ENCODE data around the gene FOXI2. TPM values are rescaled to one million over a fixed set of nuclear protein-coding genes. Genes with fewer than 3 reads are reported as not detected.
A peak's percentile ranks its signal among the peaks of the same experiment; 100 is the strongest.

The FOXI2 gene
- 1 to 10 TPM in 1 of 4 donors, under 1 TPM in 3; 0.12 to 1.5 (median 0.56) TPM for total RNA-seq

- WGBS, 2 donors: 3% methylated on average over 17 of the region's 66 CpGs; no CpG with 5 or more reads in 1 of the 2 donors
- DNase-seq: no peak
- TF ChIP-seq POLR2A (IDR thresholded peaks at IDR 0.05): no peak
- no peak for TF ChIP-seq CTCF (IDR thresholded peaks at IDR 0.05)
- Histone ChIP-seq H3K27me3 (peaks cover 0 to 83% (median 1%) of the 10 kb centered on the region in 4 donors), H3K9me3 (no peaks in the 10 kb centered on the region), H3K4me1 (peaks cover 12 to 47% (median 21%) of the 10 kb centered on the region in 3 donors), H3K36me3 (no peaks in the 10 kb centered on the region), H3K27ac (peak within 1 kb of the TSS in 1 of 4 donors; percentile 75), H3K4me3 (peak within 1 kb of the TSS; percentile 27 to 58 (median 42))
- intact Hi-C loops (cut with DNase I): no loop called here
Observed at GRCh38 chr10:127736915-127737562, at the start of gene FOXI2. Gene FOXI2, plus strand, starts transcription at chr10:127737185. Its CDS starts 89 bp downstream, at chr10:127737274.

GRCh38 chr10:127687548-127687947, 49.4 kb upstream of the FOXI2 start:
- H3K27me3 ChIP-seq: no peaks in the 10 kb centered on the region
- DNase-seq: no peak
- no peaks in the 10 kb centered on the region for H3K9me3 ChIP-seq
- no peaks in the 10 kb centered on the region for H3K4me1 ChIP-seq
- no peak overlapping the region for H3K4me3 ChIP-seq
- TF ChIP-seq POLR2A (IDR thresholded peaks at IDR 0.05): no peak
- no peak for TF ChIP-seq CTCF (IDR thresholded peaks at IDR 0.05)
- no peak overlapping the region for H3K27ac ChIP-seq
- 53% methylated on average over 6 of the region's 6 CpGs for WGBS, 2 donors
- intact Hi-C loops (cut with DNase I): no loop called here
- H3K36me3 ChIP-seq: no peaks in the 10 kb centered on the region

- Histone ChIP-seq H3K27ac (no peak overlapping the region), H3K4me1 (no peaks in the 10 kb centered on the region), H3K36me3 (no peaks in the 10 kb centered on the region), H3K9me3 (no peaks in the 10 kb centered on the region), H3K27me3 (no peaks in the 10 kb centered on the region), H3K4me3 (no peak overlapping the region)
- intact Hi-C loops (cut with DNase I): no loop called here
- WGBS, 2 donors: 64 to 79% methylated on average over 2 of the region's 2 CpGs
- no peak for DNase-seq
- TF ChIP-seq CTCF (IDR thresholded peaks at IDR 0.05): no peak
- no peak for TF ChIP-seq POLR2A (IDR thresholded peaks at IDR 0.05)
Observed at GRCh38 chr10:127690176-127690835, 46.7 kb upstream of the FOXI2 start.

- Histone ChIP-seq H3K27ac (no peak overlapping the region), H3K4me3 (no peak overlapping the region), H3K4me1 (no peaks in the 10 kb centered on the region), H3K27me3 (peaks cover 0 to 4% (median 0%) of the 10 kb centered on the region in 4 donors), H3K36me3 (no peaks in the 10 kb centered on the region), H3K9me3 (no peaks in the 10 kb centered on the region)
- no peak for DNase-seq
- TF ChIP-seq POLR2A (IDR thresholded peaks at IDR 0.05) (no peak), CTCF (IDR thresholded peaks at IDR 0.05) (peak in 2 of 6 experiments; percentile 9 to 33)
- intact Hi-C loops (cut with DNase I): no loop called here
- 33 to 43% methylated on average over 8 of the region's 8 CpGs for WGBS, 2 donors
Observed at GRCh38 chr10:127694580-127695193, 42.3 kb upstream of the FOXI2 start.

GRCh38 chr10:127695431-127695830, 41.6 kb upstream of the FOXI2 start:
- H3K4me1 ChIP-seq: no peaks in the 10 kb centered on the region
- 54% methylated on average over 4 of the region's 4 CpGs for WGBS, 2 donors
- intact Hi-C loops (cut with DNase I): no loop called here
- no peaks in the 10 kb centered on the region for H3K36me3 ChIP-seq
- TF ChIP-seq CTCF (IDR thresholded peaks at IDR 0.05) (no peak), POLR2A (IDR thresholded peaks at IDR 0.05) (no peak)
- DNase-seq: no peak
- peaks cover 0 to 4% (median 0%) of the 10 kb centered on the region in 4 donors for H3K27me3 ChIP-seq
- H3K4me3 ChIP-seq: no peak overlapping the region
- no peak overlapping the region for H3K27ac ChIP-seq
- H3K9me3 ChIP-seq: no peaks in the 10 kb centered on the region

All from esophagus squamous epithelium (tissue), 5 donors.